GM21576 (cell line): ENCODE data around the gene AS3MT.
"Not testable (repeated sequence)": the region's sequence is repeated elsewhere in the genome, so short reads cannot be mapped to it uniquely, and the experiment has no call there.

Experiments
- ATAC-seq: cut with Tn5 transposase; IDR thresholded peaks from one replicate; pipeline ENCODE4 v1.9.1; 2021; ENCODE audit warnings: mild to moderate bottlenecking, moderate library complexity; ENCODE audit not compliant: unreplicated experiment

Gene AS3MT, protein sequence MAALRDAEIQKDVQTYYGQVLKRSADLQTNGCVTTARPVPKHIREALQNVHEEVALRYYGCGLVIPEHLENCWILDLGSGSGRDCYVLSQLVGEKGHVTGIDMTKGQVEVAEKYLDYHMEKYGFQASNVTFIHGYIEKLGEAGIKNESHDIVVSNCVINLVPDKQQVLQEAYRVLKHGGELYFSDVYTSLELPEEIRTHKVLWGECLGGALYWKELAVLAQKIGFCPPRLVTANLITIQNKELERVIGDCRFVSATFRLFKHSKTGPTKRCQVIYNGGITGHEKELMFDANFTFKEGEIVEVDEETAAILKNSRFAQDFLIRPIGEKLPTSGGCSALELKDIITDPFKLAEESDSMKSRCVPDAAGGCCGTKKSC

DNA sequence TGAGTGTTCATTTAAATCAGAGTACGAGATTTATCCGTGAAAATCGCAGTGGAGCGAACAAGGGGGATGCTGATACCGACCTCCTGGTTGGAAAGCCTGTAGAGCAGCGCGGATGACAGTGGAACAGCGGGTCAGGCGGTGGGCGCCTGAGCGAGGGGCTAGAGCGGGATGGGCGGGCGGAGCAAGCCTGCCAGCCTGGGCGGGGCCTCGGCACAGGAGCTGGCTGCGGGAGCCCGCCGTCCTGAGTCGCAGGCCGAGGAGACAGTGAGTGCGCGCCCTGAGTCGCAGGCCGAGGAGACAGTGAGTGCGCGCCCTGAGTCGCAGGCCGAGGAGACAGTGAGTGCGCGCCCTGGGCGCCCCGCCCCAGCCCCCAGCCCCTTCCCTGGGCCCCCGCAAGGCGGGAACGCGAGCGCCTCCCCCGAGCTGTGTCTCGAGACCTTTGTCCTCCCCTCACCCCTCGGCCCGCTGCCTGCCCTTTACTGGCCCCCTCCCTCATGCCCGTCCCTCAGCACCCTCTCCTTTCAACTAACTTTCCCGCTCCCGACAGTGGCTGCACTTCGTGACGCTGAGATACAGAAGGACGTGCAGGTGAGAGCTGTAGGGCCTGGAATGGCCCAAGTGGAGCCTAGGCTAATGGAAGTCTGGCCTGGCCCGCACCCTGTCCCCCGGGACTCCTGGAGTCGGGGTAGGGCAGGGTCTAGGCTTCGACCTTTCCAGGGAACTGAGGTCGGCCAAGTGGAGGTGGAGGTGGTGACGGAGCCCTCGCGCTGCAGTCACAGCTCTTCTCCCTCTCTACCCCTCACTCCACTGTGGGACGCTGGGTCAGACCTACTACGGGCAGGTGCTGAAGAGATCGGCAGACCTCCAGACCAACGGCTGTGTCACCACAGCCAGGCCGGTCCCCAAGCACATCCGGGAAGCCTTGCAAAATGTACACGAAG, at the start of gene AS3MT:
Gene AS3MT, plus strand, starts transcription at position 213 of the 941 bp plus-strand sequence. Its CDS starts 123 bp downstream, at position 336.
- no peak for ATAC-seq

DNA sequence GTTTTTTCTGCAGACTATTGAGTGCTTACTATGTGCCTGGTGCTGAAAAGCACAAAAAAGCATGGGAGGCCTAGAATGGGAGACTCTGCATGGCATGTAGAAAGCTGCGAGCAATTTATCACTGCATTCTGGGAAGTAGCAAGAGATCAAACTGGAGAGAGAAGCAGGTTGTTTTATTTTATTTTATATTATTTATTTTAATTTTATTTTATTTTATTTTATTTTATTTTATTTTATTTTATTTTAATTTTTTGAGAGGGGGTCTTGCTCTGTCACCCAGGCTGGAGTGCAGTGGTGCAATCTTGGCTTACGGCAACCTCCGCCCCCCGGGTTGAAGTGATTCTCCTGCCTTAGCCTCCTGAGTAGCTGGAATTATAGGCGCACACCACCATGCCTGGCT, 49.3 kb upstream of the AS3MT start:
- ATAC-seq = not testable (repeated sequence)

DNA sequence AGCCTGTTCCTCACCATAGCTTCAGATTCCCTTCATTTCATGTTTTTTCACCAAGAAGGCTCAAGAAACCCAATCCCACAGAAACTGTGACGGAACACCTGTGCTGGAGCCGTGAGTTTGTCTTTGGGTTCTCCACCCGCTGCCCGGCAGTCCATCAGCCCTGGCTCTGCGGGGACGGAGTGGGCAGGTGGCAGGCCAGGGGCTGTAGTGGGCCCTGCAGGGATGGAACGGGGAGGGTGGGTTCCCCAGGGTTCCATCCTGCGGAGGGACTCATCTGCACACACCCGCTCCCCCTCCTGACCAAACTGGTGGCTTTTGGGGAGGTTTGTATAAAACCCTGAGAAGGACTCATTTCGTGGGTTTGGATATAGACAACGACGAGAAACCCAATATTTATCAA, 47.0 kb upstream of the AS3MT start:
- ATAC-seq = no peak

DNA sequence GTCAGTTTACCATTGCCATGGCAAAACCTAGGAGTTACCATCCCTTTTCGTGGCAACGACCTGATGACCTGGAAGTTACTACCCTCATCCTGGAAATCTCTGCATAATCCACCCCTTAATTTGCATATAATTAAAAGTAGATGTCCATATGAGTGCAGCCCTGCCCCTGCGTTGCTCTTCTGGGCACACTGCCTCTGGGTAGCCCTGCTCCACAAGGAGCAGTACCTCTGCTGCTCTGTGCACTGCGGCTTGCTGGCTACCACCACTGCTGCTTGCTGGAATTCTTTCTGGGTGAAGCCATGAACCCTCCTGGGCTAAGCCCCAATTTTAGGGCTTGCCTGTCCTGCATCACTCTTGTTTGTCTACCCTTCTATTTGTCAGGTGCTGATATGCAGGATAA, 44.6 kb upstream of the AS3MT start:
- no peak for ATAC-seq

DNA sequence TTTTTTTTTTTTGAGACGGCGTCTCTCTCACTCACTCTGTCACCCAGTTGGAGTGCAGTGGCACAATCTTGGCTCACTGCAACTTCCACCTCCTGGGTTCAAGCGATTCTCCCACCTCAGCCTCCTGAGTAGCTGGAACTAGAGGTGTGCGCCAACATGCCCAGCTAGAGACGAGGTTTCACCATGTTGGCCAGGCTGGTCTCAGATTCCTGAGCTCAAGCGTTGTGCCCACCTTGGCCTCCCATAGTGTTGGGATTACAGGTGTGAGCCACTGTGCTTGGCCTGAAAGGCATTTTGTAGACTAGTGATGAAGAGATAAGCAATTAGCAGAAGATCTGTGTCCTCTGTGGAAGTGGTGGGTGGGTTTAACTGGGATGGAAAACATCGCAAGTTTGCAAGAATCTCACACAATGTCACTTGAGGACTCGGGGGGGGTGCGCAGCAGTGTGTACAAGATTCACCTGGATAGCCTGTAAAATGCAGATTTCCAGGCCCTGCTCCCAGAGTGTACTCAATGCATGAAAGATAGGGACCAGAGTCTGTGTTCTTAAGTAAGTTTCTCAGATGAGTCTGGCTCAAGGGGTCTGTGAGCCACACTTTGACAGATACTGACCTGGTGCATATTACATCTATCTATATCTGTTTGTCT, 43.0 kb upstream of the AS3MT start:
- ATAC-seq = no peak

DNA sequence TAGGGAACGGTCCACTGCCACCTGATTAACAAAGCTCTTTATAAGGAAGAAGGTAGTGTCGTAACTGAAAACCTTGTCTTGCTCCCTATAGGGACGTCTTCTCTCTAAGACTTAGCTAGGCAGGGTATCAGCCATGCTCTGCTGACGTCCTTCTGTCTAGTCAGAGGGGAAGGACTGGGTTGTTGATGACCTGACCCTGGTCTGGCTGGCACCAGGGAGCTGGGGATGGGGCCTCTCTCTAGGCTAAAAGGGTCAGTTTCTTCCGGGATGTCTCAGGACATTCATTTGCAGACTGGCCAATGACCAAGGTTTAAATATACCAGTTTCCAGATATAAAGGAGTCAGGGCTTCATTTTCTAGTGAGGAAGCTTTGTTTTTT, 41.7 kb upstream of the AS3MT start:
- no peak for ATAC-seq

DNA sequence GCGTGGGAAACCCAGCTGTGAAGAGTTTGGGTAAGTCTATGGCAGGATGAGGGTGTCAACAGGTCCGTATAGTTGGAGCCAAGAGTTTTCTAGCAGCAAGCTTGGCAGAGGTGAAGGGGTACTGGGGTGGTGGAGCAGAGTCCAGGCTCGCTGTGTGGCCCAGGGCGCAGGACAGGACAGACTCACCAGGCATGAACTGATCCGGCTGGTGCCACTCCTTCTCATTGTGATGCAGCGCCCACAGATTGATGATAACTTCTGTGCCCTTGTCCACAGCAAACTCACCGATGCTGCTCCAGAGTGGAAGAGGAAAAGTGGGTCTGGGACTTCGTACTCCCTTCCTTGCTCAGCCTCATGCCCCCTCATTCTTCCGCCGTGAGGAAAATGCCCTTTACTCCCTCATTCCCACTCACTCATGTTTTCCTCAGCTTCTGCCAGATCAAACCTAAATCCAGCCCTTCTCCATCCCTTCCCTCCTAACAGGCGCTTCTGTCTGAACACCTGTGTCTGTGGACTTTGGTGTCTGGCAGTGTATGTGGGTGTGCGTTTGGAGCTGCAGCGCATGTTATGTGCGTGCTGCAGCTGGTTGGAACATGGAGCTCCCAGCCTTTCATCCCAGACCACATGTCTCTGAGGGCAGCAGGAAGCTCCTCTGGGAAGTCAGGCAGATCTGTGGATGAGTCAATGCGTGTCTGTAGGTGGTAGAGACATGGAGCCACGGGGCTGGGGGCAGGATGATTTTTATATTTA, 37.8 kb upstream of the AS3MT start:
- no peak for ATAC-seq

DNA sequence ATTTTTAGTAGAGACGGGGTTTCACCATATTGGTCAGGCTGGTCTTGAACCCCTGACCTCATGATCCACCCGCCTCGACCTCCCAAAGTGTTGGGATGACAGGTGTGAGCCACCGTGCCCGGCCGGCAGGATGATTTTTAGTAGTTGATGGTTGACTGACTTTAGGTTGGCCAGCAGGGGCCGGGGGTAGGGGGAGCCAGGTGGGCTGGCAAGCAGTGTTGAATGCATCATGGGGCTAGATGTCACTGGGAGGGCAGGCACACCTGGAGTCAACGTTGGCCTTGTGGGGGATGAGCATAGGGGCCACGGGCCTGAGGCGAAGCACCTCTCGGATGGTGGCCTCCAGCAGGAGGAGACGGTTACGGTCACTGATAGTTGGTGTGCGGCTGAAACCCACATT, 37.0 kb upstream of the AS3MT start:
- ATAC-seq = no peak

DNA sequence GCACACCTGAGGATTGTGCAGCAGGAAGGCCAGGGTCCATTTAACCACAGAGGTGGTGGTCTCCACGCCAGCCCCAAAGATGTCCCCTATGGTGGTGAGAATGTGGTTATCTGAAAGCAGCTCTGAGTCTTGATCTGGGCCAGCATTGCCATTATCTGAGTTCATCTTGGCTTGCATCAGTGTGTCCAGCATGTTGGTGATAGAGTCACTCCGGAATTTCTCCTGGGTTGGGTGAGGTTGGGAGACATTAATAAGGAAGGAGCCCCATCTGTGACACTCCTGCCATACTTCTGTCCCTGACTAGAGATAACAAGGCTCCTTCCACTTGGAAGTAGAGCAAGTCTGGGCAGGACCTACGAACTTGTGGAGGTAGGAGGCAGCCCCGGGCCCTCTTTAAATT, 36.3 kb upstream of the AS3MT start:
- no peak for ATAC-seq

DNA sequence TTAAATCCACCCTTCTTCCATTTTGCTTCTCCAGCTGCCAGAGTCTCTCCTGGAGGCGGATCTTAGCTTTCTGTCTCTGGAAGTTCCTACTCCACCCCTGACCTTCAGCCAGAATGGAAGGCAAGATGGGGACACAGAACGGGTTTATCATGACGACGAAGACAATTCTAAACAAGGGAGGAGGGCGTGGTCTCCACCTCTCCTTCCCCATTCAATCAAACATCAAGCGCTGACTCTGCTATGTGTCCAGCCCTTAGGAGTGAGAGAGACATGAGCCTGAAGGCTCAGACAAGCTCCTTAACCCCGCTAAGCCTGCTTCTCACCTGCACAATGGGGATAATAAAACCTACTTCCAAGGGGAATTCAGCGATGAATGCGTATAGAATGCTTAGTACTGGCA, 35.1 kb upstream of the AS3MT start:
- ATAC-seq = no peak

DNA sequence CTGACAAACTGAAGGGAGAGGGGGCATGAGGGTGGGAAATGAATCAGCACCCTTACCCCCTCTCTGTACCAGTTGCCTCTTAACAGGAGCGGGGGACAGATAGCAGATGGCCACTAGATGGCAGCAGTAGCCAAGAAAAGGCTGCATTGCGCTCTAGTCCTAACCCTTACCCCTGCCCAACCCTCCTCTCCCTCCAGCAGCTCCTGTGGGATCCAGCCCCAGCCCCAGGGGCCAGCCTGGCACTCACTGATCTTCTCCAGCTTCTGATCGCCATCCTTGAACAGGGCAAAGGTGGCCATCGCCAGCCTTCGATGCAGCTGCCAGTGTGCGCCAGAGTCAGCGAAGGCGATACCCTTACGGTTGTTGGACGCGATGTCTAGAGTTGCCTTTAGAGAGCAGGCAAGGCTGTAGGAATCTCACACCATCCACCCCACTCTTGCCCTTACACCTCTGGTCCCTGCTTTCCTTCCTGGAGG, 34.2 kb upstream of the AS3MT start:
- peak; percentile 50 for ATAC-seq

DNA sequence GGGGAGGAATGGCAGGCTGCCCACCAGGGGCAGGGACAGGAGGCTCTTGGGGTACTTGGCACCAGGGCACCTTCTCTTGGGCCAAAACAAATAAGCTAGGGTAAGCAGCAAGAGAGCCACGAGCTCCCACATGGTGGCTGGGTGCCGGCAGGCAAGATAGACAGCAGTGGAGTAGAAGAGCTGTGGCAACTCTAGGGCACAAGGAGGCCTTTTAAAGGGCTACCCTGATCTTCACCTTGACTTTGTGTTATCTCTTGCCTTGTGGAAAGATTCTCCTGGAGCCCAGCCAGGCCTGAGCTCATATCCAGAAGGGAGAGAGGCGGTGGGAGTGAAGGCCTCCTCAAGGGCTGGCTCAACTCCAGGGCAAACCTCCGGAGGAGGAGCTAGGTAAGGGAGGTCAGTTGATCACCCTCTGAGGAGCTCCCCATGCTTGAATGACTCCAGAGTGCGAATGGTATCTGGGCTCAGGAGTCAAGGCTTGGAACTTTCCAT, 32.0 kb upstream of the AS3MT start, which contains the start of gene CYP17A1:
Gene CYP17A1, minus strand, starts transcription at position 184 of the 492 bp plus-strand sequence. Its CDS starts 52 bp downstream, at position 132.
- no peak for ATAC-seq

DNA sequence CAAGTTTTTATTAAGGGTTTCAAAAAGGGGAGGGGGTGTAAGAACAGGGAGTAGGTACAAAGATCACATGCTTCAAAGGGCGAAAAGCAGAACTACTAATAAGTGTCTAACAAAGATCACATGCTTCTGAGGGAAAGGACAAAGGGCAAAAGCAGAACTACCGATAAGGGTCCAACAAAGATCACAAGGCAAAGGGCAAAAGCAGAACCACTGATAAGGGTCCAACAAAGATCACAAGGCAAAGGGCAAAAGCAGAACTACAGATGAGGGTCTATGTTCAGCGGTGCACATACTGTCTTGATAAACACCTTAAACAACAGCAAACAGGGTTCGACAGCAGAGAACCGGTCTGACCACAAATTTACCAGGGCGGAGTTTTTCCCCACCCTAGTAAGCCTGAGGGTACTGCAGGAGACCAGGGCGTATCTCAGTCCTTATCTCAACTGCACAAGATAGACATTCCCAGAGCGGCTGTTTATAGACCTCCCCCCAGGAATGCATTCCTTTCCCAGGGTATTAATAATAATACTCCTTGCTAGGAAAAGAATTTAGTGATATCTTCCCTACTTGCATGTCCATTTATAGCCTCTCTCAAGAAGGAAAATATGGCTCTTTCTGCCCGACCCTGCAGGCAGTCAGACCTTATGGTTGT, 30.9 kb upstream of the AS3MT start:
- ATAC-seq = not testable (repeated sequence)

DNA sequence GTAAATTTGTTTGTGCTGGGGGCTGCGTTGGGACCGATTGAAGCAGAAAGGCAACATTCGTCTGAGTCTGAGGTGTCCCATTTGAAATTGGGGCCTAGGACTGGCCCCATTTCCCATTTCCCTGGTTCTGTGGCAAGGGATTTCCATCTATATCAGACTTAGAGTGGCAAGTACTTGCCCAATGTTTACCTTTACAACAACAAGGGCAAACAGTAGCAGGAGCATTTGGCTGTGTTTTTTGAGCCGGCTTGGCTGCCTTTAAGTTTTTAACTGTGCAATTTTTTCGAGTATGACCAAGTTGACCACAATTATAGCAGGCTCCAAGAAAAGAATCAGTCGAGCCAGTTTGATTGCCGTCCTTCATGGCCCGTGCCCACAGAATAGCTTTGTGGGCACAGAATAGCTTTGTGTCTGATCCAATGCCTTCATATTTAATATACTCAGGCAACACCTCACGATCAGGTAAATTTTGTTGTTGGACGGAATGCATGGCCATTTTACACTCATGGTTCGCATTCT, 27.4 kb upstream of the AS3MT start:
- no peak for ATAC-seq

DNA sequence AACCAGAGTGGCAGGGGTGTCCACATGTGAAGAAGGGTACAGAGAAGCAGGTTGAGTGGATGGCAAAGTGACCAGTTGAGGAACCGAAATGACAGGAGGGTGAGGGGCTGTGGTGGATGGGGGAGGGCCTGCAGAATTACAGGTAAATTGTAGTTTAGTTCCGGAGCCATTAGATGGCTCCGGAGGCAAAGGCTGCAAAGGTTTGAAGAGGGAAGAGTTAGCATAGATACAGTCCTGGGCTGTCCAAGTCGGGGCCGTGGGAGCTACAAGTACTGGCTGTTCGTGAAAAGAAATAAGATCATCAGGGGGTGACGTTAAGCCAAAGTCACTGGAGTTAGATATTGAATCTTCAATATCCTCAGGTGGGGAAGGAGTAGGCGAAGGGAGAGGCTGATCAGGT, 26.1 kb upstream of the AS3MT start:
- not testable (repeated sequence) for ATAC-seq

DNA sequence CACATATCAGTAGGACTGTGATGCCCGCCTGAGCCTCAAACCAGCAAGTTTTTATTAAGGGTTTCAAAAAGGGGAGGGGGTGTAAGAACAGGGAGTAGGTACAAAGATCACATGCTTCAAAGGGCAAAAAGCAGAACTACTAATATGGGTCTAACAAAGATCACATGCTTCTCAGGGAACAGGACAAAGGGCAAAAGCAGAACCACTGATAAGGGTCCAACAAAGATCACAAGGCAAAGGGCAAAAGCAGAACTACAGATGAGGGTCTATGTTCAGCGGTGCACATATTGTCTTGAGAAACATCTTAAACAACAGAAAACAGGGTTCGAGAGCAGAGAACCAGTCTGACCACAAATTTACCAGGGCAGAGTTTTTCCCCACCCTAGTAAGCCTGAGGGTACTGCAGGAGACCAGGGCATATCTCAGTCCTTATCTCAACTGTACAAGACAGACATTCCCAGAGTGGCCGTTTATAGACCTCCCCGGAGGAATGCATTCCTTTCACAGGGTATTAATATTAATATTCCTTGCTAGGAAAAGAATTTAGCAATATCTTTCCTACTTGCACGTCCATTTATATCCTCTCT, 25.0 kb upstream of the AS3MT start:
- ATAC-seq = not testable (repeated sequence)

DNA sequence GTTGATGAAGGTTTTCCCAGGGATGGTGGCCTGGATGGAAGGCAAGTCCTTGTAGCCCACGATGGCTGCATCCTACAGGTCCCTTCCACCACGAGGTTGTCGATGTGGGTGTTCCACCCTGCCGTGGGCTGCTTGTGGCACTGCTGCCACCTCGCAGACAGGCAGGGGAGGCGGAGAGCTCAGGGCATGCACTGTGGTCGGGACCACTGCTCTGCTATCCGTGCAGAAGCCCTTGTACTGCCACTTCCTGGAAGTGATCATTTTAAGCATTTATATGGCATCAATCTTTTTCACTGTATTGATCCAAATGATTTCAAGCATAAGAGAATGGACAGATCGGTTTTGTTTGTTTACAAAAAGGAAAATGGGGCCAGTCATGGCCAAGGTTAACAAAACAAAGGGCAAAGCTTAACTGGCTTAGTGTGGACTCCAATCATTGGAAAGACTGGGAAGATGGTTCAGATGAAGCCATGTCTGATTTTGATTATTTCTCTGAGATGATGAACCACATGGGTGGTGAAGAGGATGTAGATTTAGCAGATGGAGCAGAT, 23.8 kb upstream of the AS3MT start:
- ATAC-seq = no peak

DNA sequence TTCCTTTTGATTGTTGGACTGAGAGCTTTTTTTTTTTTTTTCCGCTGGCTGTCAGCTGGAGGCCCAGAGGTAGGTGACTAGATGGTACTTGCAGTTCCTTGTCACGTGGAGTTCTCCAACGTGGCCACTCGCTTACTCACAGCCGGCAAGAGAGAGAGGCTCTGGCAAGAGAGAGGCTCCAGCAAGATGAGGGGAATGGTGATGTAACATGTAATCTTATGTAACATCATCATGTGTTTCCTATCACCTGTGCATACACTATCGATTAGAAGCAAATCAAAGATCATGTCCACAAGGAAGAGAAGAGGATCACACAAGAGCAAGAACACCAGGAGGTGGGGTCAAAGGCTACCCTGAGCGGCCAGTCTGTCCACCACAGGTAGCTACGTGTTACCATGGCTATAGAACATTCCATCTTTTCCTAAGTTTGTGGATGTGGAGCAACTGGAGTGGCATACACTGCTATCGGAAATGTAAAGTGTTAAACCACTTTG, 19.2 kb upstream of the AS3MT start:
- no peak for ATAC-seq

DNA sequence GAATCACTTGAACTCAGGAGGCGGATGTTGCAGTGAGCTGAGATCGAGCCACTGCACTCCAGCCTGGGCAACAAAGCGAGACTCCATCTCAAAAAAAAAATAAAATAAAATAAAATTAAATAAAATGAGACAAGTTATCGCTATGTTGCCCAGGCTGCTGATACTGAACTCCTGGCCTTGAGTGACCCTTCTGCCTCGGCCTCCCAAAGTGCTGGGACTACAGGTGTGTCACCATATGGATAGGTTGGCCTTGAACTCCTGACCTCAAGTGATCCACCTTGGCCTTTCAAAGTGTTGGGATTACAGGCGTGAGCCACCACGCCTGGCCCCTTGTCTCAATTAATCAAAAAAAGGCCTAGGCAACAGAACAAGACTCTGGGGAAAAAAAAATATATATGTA, 16.0 kb upstream of the AS3MT start:
- not testable (repeated sequence) for ATAC-seq
